Measurements from ENCODE around the gene RAB3GAP2.
"Not testable (repeated sequence)": the region's sequence is repeated elsewhere in the genome, so short reads cannot be mapped to it uniquely, and the experiment has no call there.

The RAB3GAP2 gene

GRCh38 chr1:220219865-220220698 is 52.2 kb downstream of the RAB3GAP2 start:
- TF ChIP-seq POLR2A (IDR thresholded peaks at IDR 0.05; ENCODE audit: low read length), result no peak
- no peak for TF ChIP-seq GATA1 (IDR thresholded peaks at IDR 0.05; ENCODE audit: low read depth, low read length)
- no peak for DNase-seq

- no peak for TF ChIP-seq GATA1 (IDR thresholded peaks at IDR 0.05; ENCODE audit: low read depth, low read length)
- DNase-seq, result no peak
These were observed 53.2 kb downstream of the RAB3GAP2 start for GRCh38 chr1:220219136-220219442.

- peak; percentile 64 to 74 for DNase-seq
These were observed 53.7 kb downstream of the RAB3GAP2 start for GRCh38 chr1:220218397-220219135.

- peak; percentile 13 to 39 for DNase-seq
- TF ChIP-seq GATA1 (IDR thresholded peaks at IDR 0.05; ENCODE audit: low read depth, low read length), result no peak
- no peak for TF ChIP-seq POLR2A (IDR thresholded peaks at IDR 0.05; ENCODE audit: low read length)
These were observed 54.8 kb downstream of the RAB3GAP2 start for GRCh38 chr1:220217383-220217988.

GRCh38 chr1:220213382-220213983 is 58.8 kb downstream of the RAB3GAP2 start:
- TF ChIP-seq GATA1 (IDR thresholded peaks at IDR 0.05; ENCODE audit: low read depth, low read length) (no peak), POLR2A (IDR thresholded peaks at IDR 0.05; ENCODE audit: low read length) (no peak)
- no peak for DNase-seq

- TF ChIP-seq GATA1 (IDR thresholded peaks at IDR 0.05; ENCODE audit: low read depth, low read length), result no peak
- no peak for TF ChIP-seq POLR2A (IDR thresholded peaks at IDR 0.05; ENCODE audit: low read length)
- no peak for DNase-seq
These were observed 64.8 kb downstream of the RAB3GAP2 start for GRCh38 chr1:220207411-220207810.

GRCh38 chr1:220204758-220205157 is 67.5 kb downstream of the RAB3GAP2 start:
- DNase-seq, result not testable (repeated sequence)

GRCh38 chr1:220203816-220204215 is 68.4 kb downstream of the RAB3GAP2 start:
- TF ChIP-seq GATA1 (IDR thresholded peaks at IDR 0.05; ENCODE audit: low read depth, low read length), result no peak
- no peak for TF ChIP-seq POLR2A (IDR thresholded peaks at IDR 0.05; ENCODE audit: low read length)
- no peak for DNase-seq

- TF ChIP-seq POLR2A (IDR thresholded peaks at IDR 0.05; ENCODE audit: low read length) (no peak), GATA1 (IDR thresholded peaks at IDR 0.05; ENCODE audit: low read depth, low read length) (no peak)
- DNase-seq, result no peak
These were observed 73.9 kb downstream of the RAB3GAP2 start for GRCh38 chr1:220198186-220199005.

GRCh38 chr1:220195701-220196100 is 76.6 kb downstream of the RAB3GAP2 start:
- TF ChIP-seq POLR2A (IDR thresholded peaks at IDR 0.05; ENCODE audit: low read length) (no peak), GATA1 (IDR thresholded peaks at IDR 0.05; ENCODE audit: low read depth, low read length) (no peak)
- DNase-seq, result no peak

GRCh38 chr1:220189750-220190347 is 82.4 kb downstream of the RAB3GAP2 start:
- DNase-seq, result peak; percentile 37 to 48
- TF ChIP-seq GATA1 (IDR thresholded peaks at IDR 0.05; ENCODE audit: low read depth, low read length), result no peak
- TF ChIP-seq POLR2A (IDR thresholded peaks at IDR 0.05; ENCODE audit: low read length), result no peak

- TF ChIP-seq POLR2A (IDR thresholded peaks at IDR 0.05; ENCODE audit: low read length) (no peak), GATA1 (IDR thresholded peaks at IDR 0.05; ENCODE audit: low read depth, low read length) (no peak)
- no peak for DNase-seq
These were observed 83.7 kb downstream of the RAB3GAP2 start for GRCh38 chr1:220188538-220188937.

- no peak for DNase-seq
- no peak for TF ChIP-seq POLR2A (IDR thresholded peaks at IDR 0.05; ENCODE audit: low read length)
- TF ChIP-seq GATA1 (IDR thresholded peaks at IDR 0.05; ENCODE audit: low read depth, low read length), result no peak
These were observed 85.5 kb downstream of the RAB3GAP2 start for GRCh38 chr1:220186752-220187151.

All from erythroblast (primary cell).